K562 (cell line): ENCODE measurements around the gene BCL2L13. TPM values are rescaled to one million over a fixed set of nuclear protein-coding genes. Genes with fewer than 3 reads are reported as not detected.

Experiments used
- ATAC-seq: fragments of 200-7000 bp; cut with Tn5 transposase; 3 replicates; pipeline ENCODE4 v1.9.1; 2020; ENCODE audit warnings: moderate library complexity
- BruUV-seq: library from RNA; stranded (reverse); fragments of 400-500 nt; replicated peaks from 2 replicates; lab custom pipeline; 2021; lab: Mats Ljungman, UMichigan
- CTCF ChIA-PET: fragments of 300-600 bp; formaldehyde crosslinking; extraction: SDS; loops from one replicate; lab custom pipeline; 2021; ENCODE audit warnings: low intra/inter-chr PET ratio; lab: Yijun Ruan, JAX
- POLR2A ChIA-PET: fragments of 300-600, 350-650 bp; sonication (Branson Sonifier 250); formaldehyde crosslinking; extraction: SDS; loops from one replicate; lab custom pipeline; 2021; ENCODE audit warnings: antibody characterized with exemption, inconsistent platforms; lab: Yijun Ruan, JAX
- DNase-seq, 4 experiments: peaks; one replicate each; pipeline versions ENCODE4 v3.0.0 to v3.0.0-alpha.2; 2011 to 2018; ENCODE audit warnings: low spot score in 3 of 4, mixed read lengths in 3 of 4; ENCODE audit errors: extremely low read depth in 1 of 4
- FAIRE-seq: peaks from 2 replicates; lab custom pipeline; 2011; peaks lifted over from hg19 to GRCh38; lab: Jason Lieb, UNC
- H2AFZ ChIP-seq: 2 replicates; pipeline ENCODE4 v1.6.0; 2011; ENCODE audit warnings: low read depth, low read length, control low read depth, inconsistent platforms
- H3K27ac ChIP-seq: fragments of 200-600 bp; 3 replicates; pipeline ENCODE4 v1.8.0; 2011; ENCODE audit warnings: low read depth, mild to moderate bottlenecking, control low read depth, inconsistent platforms, low read length, moderate library complexity, mixed read lengths; ENCODE audit errors: extremely low read depth
- H3K27me3 ChIP-seq, 2 experiments: fragments of 300-600 bp in 1 of 2; 2 replicates in 1 of 2; 3 replicates in 1 of 2; pipeline versions ENCODE4 v1.6.0 to v1.8.0; 2011; ENCODE audit warnings: inconsistent platforms in 2 of 2, low read length in 2 of 2, mild to moderate bottlenecking in 1 of 2, mixed read lengths in 1 of 2, moderate library complexity in 1 of 2; ENCODE audit not compliant: control insufficient read depth in 2 of 2, insufficient read depth in 2 of 2
- H3K36me3 ChIP-seq: fragments of 300-600 bp; 3 replicates; pipeline ENCODE4 v1.8.0; 2011; ENCODE audit warnings: mild to moderate bottlenecking, low read length, inconsistent platforms; ENCODE audit not compliant: control insufficient read depth, insufficient read depth
- H3K4me1 ChIP-seq, 2 experiments: fragments of 200-600 bp in 1 of 2; replicated peaks in 1 of 2; 2 replicates in 1 of 2; 3 replicates in 1 of 2; pipeline versions ENCODE4 v1.5.1 to v1.8.0; 2011; ENCODE audit warnings: inconsistent platforms in 2 of 2, low read length in 2 of 2, mild to moderate bottlenecking in 1 of 2, mixed read lengths in 1 of 2, moderate library complexity in 1 of 2; ENCODE audit not compliant: control insufficient read depth in 2 of 2, insufficient read depth in 2 of 2
- H3K4me2 ChIP-seq: 2 replicates; pipeline ENCODE4 v1.6.1; 2011; ENCODE audit warnings: low read length, control low read depth, inconsistent platforms, mixed read lengths; ENCODE audit not compliant: insufficient read depth
- H3K4me3 ChIP-seq: fragments of 200-600 bp; sonication (generic), shearing (Covaris generic); 2 replicates; pipeline ENCODE4 v1.5.1; 2016; ENCODE audit warnings: control low read depth, inconsistent platforms
- H3K79me2 ChIP-seq: fragments of 200-600 bp; 3 replicates; pipeline ENCODE4 v1.8.0; 2011; ENCODE audit warnings: low read length, inconsistent platforms; ENCODE audit not compliant: control insufficient read depth, insufficient read depth
- H3K9ac ChIP-seq, 2 experiments: 2 replicates each; pipeline versions ENCODE4 v1.6.0 to v1.6.1; 2011; ENCODE audit warnings: low read depth in 2 of 2, low read length in 2 of 2, control low read depth in 1 of 2, inconsistent platforms in 1 of 2, mild to moderate bottlenecking in 1 of 2, mixed read lengths in 1 of 2; ENCODE audit not compliant: insufficient read depth in 1 of 2
- H3K9me1 ChIP-seq: one replicate; pipeline ENCODE4 v1.6.0; 2011; ENCODE audit warnings: inconsistent platforms, mild to moderate bottlenecking, low read length, moderate library complexity; ENCODE audit not compliant: control insufficient read depth, insufficient read depth
- H3K9me3 ChIP-seq: replicated peaks from 2 replicates; pipeline ENCODE4 v1.5.1; 2011; ENCODE audit warnings: low read depth, low read length, inconsistent platforms; ENCODE audit not compliant: control insufficient read depth, insufficient read depth
- H4K20me1 ChIP-seq: replicated peaks from 2 replicates; pipeline ENCODE4 v1.6.1; 2011; ENCODE audit warnings: low read length, inconsistent platforms, mixed read lengths; ENCODE audit not compliant: control insufficient read depth, insufficient read depth
- ARHGAP35 ChIP-seq: fragments of 450-650 bp; IDR thresholded peaks from 2 replicates; pipeline ENCODE4 v1.6.1; 2018; ENCODE audit not compliant: partially characterized antibody
- BRD4 ChIP-seq: fragments of 200-600 bp; sonication (generic); IDR thresholded peaks from 2 replicates; pipeline ENCODE4 v1.6.1; 2017; ENCODE audit warnings: inconsistent platforms
- CSDE1 ChIP-seq, 2 experiments: fragments of 450-650 bp; IDR thresholded peaks; 2 replicates each; pipeline ENCODE4 v1.6.1; 2016; ENCODE audit warnings: mild to moderate bottlenecking in 1 of 2
- DNMT1 ChIP-seq: fragments of 450-650 bp; IDR thresholded peaks from 2 replicates; pipeline ENCODE4 v1.6.1; 2016; ENCODE audit warnings: antibody characterized with exemption, mild to moderate bottlenecking
- HEY1 ChIP-seq: fragments of 250-450 bp; sonication (Bioruptor Pico); IDR thresholded peaks from 2 replicates; pipeline ENCODE4 v1.5.0; 2020; ENCODE audit warnings: mild to moderate bottlenecking, moderate library complexity, borderline replicate concordance
- MED1 ChIP-seq: sonication (generic); formaldehyde crosslinking; IDR thresholded peaks from 2 replicates; pipeline ENCODE4 v1.8.1; 2023; ENCODE audit warnings: missing genetic modification reagents, borderline replicate concordance
- POLR2AphosphoS5 ChIP-seq: IDR thresholded peaks from 2 replicates; pipeline ENCODE4 v1.6.1; 2011; ENCODE audit warnings: mild to moderate bottlenecking, low read depth, low read length, moderate library complexity; ENCODE audit not compliant: control insufficient read depth, insufficient read depth
- RBFOX2 ChIP-seq: fragments of 200-400 bp; formaldehyde crosslinking; IDR thresholded peaks from 2 replicates; pipeline ENCODE4 v1.6.1; 2017; ENCODE audit warnings: low read depth, mild to moderate bottlenecking, low read length, moderate library complexity
- RBM25 ChIP-seq: fragments of 200-400 bp; formaldehyde crosslinking; IDR thresholded peaks from 2 replicates; pipeline ENCODE4 v1.6.1; 2018; ENCODE audit warnings: low read length, low read depth, moderate library complexity; ENCODE audit not compliant: severe bottlenecking
- SRSF9 ChIP-seq: fragments of 200-400 bp; formaldehyde crosslinking; IDR thresholded peaks from 2 replicates; pipeline ENCODE4 v1.6.1; 2017; ENCODE audit warnings: low read depth, low read length, borderline replicate concordance
- ZNF586 ChIP-seq: fragments of 450-650 bp; formaldehyde crosslinking; conservative IDR thresholded peaks from 2 replicates; pipeline ENCODE4 v1.4.0; 2020; ENCODE audit warnings: mild to moderate bottlenecking, moderate library complexity
- ZNF699 ChIP-seq: fragments of 250-450 bp; sonication (Bioruptor Pico); IDR thresholded peaks from 2 replicates; pipeline ENCODE4 v1.8.0; 2021; ENCODE audit warnings: mild to moderate bottlenecking, moderate library complexity; ENCODE audit not compliant: insufficient replicate concordance
- ZNF780A ChIP-seq: fragments of 250-450 bp; sonication (Bioruptor Pico); IDR thresholded peaks from 2 replicates; pipeline ENCODE4 v1.5.0; 2021; ENCODE audit warnings: mild to moderate bottlenecking
- WGBS: fragments of 100-300 bp; shearing (Covaris generic); methylation state at CpG from one replicate; pipeline ENCODE4 v1.1.6; 2016; ENCODE audit warnings: low coverage, mixed read lengths; ENCODE audit not compliant: insufficient coverage; ENCODE audit errors: missing lambda C conversion rate; 5-methylcytosine and 5-hydroxymethylcytosine counted together
- in situ Hi-C: fragments of 300-500 bp; cut with MboI; formaldehyde crosslinking; loops from 4 replicates; pipeline ENCODE4 v1.15.0; 2018; ENCODE audit warnings: inconsistent platforms, mixed read lengths
- intact Hi-C: fragments of 100-400 bp; cut with micrococcal nuclease; formaldehyde crosslinking; loops from 2 replicates; pipeline ENCODE4 v1.14.2; 2022
- polyA plus RNA-seq, 8 experiments: library from polyadenylated mRNA; depleted of rRNA in 4 of 8; stranded (reverse) in 5 of 8; unstranded in 3 of 8; fragments of >200 nt; fragmentation: Nextera tagmentation in 2 of 8; fragmentation: Illumina TruSeq in 1 of 8; extraction: Ambion mirVana in 2 of 8; extraction: Trizol in 1 of 8; gene quantifications; 2 replicates each; pipeline versions ENCODE4 v1.2.1 to v1.2.3, GENCODE V29; 2011 to 2014; ENCODE audit warnings: inconsistent platforms in 1 of 8, missing spikeins in 1 of 8
- total RNA-seq, 7 experiments: library from RNA; depleted of rRNA in 6 of 7; stranded (reverse); fragments of >200 nt in 6 of 7; fragmentation: Illumina TruSeq in 2 of 7; extraction: Trizol in 2 of 7; gene quantifications; 2 replicates each; pipeline versions ENCODE4 v1.2.1 to v1.2.3, GENCODE V29; 2011 to 2021; ENCODE audit warnings: low replicate concordance in 1 of 7

The BCL2L13 gene
- total and polyA plus RNA-seq, 9 of the 15 experiments (the other 6 are each of a cell fraction or from before 2014, with no cell fraction given) = 41.5 to 63.4 (median 56.5) TPM

GRCh38 chr22:17601031-17601430 lies 37.5 kb upstream of the BCL2L13 start:
- TF ChIP-seq MED1 (CRISPR knock-in tag) (no peak), ZNF699 (CRISPR knock-in tag) (no peak), SRSF9 (no peak), DNMT1 (no peak), HEY1 (CRISPR knock-in tag) (no peak), RBM25 (no peak), ZNF586 (CRISPR knock-in tag) (no peak), RBFOX2 (no peak), BRD4 (no peak), ZNF780A (no peak), CSDE1 (IDR thresholded peaks at IDR 0.05) (no peak), ARHGAP35 (no peak), POLR2AphosphoS5 (no peak)
- Histone ChIP-seq H3K27ac (no peak overlapping the region), H2AFZ (no peak overlapping the region), H3K4me1 (no peaks in the 10 kb centered on the region; a peak in 1 of 5 replicates), H4K20me1 (no peaks in the 10 kb centered on the region), H3K4me2 (no peak overlapping the region), H3K9me1 (no peaks in the 10 kb centered on the region), H3K79me2 (peaks cover 11% of the 10 kb centered on the region; the same call in 2 of the 3 replicates), H3K9ac (no peak overlapping the region), H3K4me3 (no peak overlapping the region), H3K27me3 (no peaks in the 10 kb centered on the region), H3K9me3 (no peaks in the 10 kb centered on the region), H3K36me3 (peaks cover 73% of the 10 kb centered on the region)
- WGBS = 79% methylated on average over 3 of the region's 3 CpGs
- intact Hi-C loops = no loop called here
- in situ Hi-C loops = no loop called here
- POLR2A ChIA-PET = interaction anchor here (1.3 to 1.8 kb wide), 3 partner anchors 10 to 19 kb away, joined by 4 to 5 read pairs (median 4); no protein-coding TSS in a partner anchor
- BruUV-seq = no TSS peak
- DNase-seq = no peak
- CTCF ChIA-PET = no interaction called here
- FAIRE-seq = no peak
- no peak for ATAC-seq
